ENCODE measurements around the gene HOXD4. TPM values are rescaled to one million over a fixed set of nuclear protein-coding genes. Genes with fewer than 3 reads are reported as not detected.

Gene HOXD4
- total and polyA plus RNA-seq, 11 donors = 0.10 to 0.96 (median 0.41) TPM; not detected in 2

DNA sequence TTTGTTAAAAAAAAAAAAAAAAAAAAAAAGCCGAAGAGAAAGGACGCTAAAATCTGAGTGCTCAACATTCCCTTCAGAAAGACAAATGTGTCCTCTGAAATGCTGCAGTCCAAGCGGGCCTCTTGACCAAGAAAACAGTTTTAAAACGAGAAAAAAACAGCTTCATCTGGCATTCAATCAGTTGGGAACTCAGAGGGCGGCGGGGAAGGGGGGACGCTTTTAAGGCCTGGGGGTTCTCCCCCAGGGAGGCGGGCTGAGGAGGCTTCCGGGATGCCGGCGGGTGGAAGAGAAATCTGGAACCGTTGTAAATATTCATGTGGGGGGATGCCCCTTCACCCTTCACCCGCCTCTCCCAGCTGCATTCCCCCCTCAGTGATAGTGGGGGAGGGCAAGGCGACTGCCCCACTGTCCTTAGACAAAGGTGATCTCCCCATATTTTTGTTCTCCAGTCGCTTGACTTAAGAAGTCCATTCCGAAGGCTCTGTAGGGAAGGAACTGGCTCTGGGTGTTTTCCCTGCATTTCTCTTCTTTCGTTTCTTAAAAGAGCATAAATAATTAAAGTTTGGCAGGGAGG is 47.5 kb upstream of the HOXD4 start:
- intact Hi-C loops (cut with DNase I) = no loop called here
- peaks cover 88 to 99% (median 96%) of the 10 kb centered on the region in 9 donors for H3K27me3 ChIP-seq
- H3K9me3 ChIP-seq = no peaks in the 10 kb centered on the region
- ATAC-seq (no peak), DNase-seq (peak in 1 of 5 donors; percentile 3)
- peaks cover 0 to 50% (median 9%) of the 10 kb centered on the region in 12 donors for H3K4me1 ChIP-seq
- WGBS, 4 donors = 3 to 7% (median 5%) methylated on average over 17 of the region's 17 CpGs
- TF ChIP-seq, protein P1, sequence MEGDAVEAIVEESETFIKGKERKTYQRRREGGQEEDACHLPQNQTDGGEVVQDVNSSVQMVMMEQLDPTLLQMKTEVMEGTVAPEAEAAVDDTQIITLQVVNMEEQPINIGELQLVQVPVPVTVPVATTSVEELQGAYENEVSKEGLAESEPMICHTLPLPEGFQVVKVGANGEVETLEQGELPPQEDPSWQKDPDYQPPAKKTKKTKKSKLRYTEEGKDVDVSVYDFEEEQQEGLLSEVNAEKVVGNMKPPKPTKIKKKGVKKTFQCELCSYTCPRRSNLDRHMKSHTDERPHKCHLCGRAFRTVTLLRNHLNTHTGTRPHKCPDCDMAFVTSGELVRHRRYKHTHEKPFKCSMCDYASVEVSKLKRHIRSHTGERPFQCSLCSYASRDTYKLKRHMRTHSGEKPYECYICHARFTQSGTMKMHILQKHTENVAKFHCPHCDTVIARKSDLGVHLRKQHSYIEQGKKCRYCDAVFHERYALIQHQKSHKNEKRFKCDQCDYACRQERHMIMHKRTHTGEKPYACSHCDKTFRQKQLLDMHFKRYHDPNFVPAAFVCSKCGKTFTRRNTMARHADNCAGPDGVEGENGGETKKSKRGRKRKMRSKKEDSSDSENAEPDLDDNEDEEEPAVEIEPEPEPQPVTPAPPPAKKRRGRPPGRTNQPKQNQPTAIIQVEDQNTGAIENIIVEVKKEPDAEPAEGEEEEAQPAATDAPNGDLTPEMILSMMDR (IDR thresholded peaks at IDR 0.05) = no peak
- no peak for TF ChIP-seq POLR2A (IDR thresholded peaks at IDR 0.05)
- peak overlapping the region in 2 of 12 donors; percentile 4 to 5 for H3K4me3 ChIP-seq
- no peaks in the 10 kb centered on the region for H3K36me3 ChIP-seq
- peak overlapping the region in 1 of 12 donors; percentile 90 for H3K27ac ChIP-seq

DNA sequence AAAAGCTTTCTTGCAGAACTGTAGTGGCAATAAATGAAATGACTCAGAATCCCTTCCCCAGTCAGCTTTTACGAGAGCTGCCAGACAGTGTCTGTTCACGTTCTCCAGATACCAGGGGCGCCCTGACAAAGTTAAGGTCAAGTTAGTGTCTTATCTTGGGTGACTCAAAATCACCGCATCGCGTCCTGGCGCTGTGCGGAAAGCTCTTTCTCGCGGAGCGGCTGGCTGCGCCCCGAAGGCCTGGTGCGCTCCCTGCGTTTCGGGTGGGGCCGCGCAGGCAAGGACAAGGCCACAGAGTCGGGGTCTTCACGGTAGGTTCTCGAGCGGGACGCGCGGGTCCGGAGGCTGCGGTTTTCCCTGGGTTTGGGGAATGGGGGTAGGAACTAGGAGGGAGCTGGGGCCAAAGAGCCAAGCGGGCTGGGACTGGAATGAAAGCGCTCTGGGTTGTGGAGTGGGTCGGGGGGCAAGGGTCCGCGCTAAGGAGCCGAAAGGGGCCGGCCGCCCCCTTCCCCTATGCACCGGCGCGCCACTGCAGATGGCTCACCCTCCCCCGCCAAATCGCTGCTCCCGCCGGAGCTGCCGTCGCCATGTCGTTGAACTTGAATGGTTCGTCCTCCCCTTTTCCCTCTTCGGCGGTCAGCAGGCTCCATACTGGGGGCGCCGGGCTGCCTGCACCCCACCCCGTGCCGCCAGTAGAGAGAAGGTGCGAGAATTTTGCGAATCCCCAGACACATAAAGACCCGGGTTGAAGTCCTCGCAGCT is 46.9 kb upstream of the HOXD4 start:
- peak overlapping the region in 2 of 12 donors; percentile 4 to 11 for H3K4me3 ChIP-seq
- peaks cover 0 to 55% (median 10%) of the 10 kb centered on the region in 12 donors for H3K4me1 ChIP-seq
- WGBS, 4 donors = 2 to 4% (median 2%) methylated on average over 50 to 56 of the region's 56 CpGs
- intact Hi-C loops (cut with DNase I) = no loop called here
- TF ChIP-seq POLR2A (IDR thresholded peaks at IDR 0.05) = no peak
- TF ChIP-seq, protein P1 (IDR thresholded peaks at IDR 0.05) = no peak
- no peaks in the 10 kb centered on the region for H3K9me3 ChIP-seq
- ATAC-seq (no peak), DNase-seq (peak in 1 of 5 donors; percentile 15)
- H3K36me3 ChIP-seq = no peaks in the 10 kb centered on the region
- H3K27me3 ChIP-seq = peaks cover 87 to 99% (median 96%) of the 10 kb centered on the region in 9 donors
- H3K27ac ChIP-seq = peak overlapping the region in 1 of 12 donors; percentile 90

GRCh38 chr2:176105078-176105729 is 46.1 kb upstream of the HOXD4 start:
- TF ChIP-seq, protein P1 (IDR thresholded peaks at IDR 0.05) = no peak
- no peak for TF ChIP-seq POLR2A (IDR thresholded peaks at IDR 0.05)
- peaks cover 88 to 99% (median 96%) of the 10 kb centered on the region in 9 donors for H3K27me3 ChIP-seq
- H3K9me3 ChIP-seq = no peaks in the 10 kb centered on the region
- H3K27ac ChIP-seq = peak overlapping the region in 1 of 12 donors; percentile 90
- WGBS, 4 donors = 4 to 7% (median 5%) methylated on average over 24 to 25 of the region's 25 CpGs
- ATAC-seq (no peak), DNase-seq (peak in 1 of 5 donors; percentile 7)
- peaks cover 0 to 48% (median 10%) of the 10 kb centered on the region in 12 donors for H3K4me1 ChIP-seq
- intact Hi-C loops (cut with DNase I) = no loop called here
- H3K4me3 ChIP-seq = peak overlapping the region in 1 of 12 donors; percentile 11
- no peaks in the 10 kb centered on the region for H3K36me3 ChIP-seq

All from heart left ventricle (tissue), 16 donors.